Measurements from ENCODE around the gene CIZ1. TPM values are rescaled to one million over a fixed set of nuclear protein-coding genes. Genes with fewer than 3 reads are reported as not detected.

CIZ1 gene
- total RNA-seq, 1 donor from 2014 or later = 140 TPM

DNA sequence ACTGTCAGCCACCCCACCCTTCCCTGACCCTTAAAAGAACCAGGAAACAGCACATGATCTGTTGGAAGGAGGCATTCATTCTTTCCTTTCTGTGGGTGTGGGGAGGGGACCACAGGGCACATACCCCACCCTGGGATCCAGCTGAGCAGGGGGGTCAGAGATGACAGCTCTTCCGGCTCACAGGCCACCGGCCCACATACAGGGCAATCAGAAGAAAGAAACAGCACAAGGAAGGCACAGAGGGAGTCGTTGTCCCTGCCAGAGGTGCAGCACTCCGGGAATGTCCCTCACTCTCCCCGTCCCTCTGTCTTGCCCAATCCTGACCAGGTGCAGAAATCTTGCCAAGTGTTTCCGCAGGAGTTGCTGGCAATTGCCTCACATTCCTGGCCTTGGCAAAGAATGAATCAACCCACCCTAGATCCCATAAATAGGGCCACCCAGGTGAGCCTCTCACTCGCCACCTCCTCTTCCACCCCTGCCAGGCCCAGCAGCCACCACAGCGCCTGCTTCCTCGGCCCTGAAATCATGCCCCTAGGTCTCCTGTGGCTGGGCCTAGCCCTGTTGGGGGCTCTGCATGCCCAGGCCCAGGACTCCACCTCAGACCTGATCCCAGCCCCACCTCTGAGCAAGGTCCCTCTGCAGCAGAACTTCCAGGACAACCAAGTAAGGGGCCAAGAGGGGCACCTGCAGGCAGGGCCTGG is 42.2 kb downstream of the CIZ1 start, which contains the start of gene LCN2:
LCN2 (plus strand) TSS at position 453 of the 701 bp plus-strand sequence; CDS start at position 526, 73 bp downstream.
- DNase-seq (ENCODE audit: low spot score) = peak; percentile 63
- Mint-ChIP-seq H3K4me1 (ENCODE audit: low read depth) (peaks cover 4% of the 10 kb centered on the region), H3K27ac (ENCODE audit: unreplicated experiment) (no peak within 1 kb of the TSS), H3K4me3 (ENCODE audit: unreplicated experiment) (no peak within 1 kb of the TSS), H3K9me3 (ENCODE audit: low read depth) (no peaks in the 10 kb centered on the region), H3K36me3 (ENCODE audit: low read depth) (no peaks in the 10 kb centered on the region), H3K27me3 (ENCODE audit: low read depth) (no peaks in the 10 kb centered on the region)
- TF ChIP-seq, protein P1, sequence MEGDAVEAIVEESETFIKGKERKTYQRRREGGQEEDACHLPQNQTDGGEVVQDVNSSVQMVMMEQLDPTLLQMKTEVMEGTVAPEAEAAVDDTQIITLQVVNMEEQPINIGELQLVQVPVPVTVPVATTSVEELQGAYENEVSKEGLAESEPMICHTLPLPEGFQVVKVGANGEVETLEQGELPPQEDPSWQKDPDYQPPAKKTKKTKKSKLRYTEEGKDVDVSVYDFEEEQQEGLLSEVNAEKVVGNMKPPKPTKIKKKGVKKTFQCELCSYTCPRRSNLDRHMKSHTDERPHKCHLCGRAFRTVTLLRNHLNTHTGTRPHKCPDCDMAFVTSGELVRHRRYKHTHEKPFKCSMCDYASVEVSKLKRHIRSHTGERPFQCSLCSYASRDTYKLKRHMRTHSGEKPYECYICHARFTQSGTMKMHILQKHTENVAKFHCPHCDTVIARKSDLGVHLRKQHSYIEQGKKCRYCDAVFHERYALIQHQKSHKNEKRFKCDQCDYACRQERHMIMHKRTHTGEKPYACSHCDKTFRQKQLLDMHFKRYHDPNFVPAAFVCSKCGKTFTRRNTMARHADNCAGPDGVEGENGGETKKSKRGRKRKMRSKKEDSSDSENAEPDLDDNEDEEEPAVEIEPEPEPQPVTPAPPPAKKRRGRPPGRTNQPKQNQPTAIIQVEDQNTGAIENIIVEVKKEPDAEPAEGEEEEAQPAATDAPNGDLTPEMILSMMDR (IDR thresholded peaks at IDR 0.05) = no peak

DNA sequence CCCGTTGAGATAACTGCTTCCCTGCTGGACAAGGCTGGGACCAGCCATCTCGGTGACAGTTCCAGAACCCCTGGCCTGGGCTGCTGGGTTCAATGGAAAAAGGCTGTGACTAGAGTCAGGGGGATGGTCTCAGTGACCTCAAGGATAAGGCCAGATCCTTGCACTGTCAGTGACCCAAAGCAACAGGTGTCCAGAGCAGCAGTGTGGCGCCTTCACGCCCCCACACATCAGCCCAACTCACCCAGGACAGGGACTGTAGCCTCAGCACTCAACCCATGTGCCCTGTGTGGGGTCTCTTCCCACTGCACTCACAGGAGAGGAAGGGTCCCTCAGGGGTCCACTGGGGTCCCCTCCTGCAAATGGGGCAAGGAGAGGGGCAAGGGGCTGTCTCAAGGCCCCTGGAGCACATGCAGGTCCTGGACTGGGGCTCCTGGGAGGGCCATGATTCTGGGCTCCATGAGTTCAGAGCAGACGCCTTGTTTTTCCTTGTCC is 42.8 kb downstream of the CIZ1 start:
- no peaks in the 10 kb centered on the region for H3K9me3 Mint-ChIP-seq (ENCODE audit: low read depth)
- H3K36me3 Mint-ChIP-seq (ENCODE audit: low read depth) = no peaks in the 10 kb centered on the region
- H3K4me3 Mint-ChIP-seq (ENCODE audit: unreplicated experiment) = no peak overlapping the region
- no peak overlapping the region for H3K27ac Mint-ChIP-seq (ENCODE audit: unreplicated experiment)
- peaks cover 4% of the 10 kb centered on the region for H3K4me1 Mint-ChIP-seq (ENCODE audit: low read depth)
- no peaks in the 10 kb centered on the region for H3K27me3 Mint-ChIP-seq (ENCODE audit: low read depth)
- no peak for DNase-seq (ENCODE audit: low spot score)
- TF ChIP-seq, protein P1 (IDR thresholded peaks at IDR 0.05) = no peak

- TF ChIP-seq, protein P1 (IDR thresholded peaks at IDR 0.05) = no peak
- Mint-ChIP-seq H3K4me1 (ENCODE audit: low read depth) (peaks cover 4% of the 10 kb centered on the region), H3K9me3 (ENCODE audit: low read depth) (no peaks in the 10 kb centered on the region), H3K4me3 (ENCODE audit: unreplicated experiment) (no peak overlapping the region), H3K27ac (ENCODE audit: unreplicated experiment) (no peak overlapping the region), H3K36me3 (ENCODE audit: low read depth) (no peaks in the 10 kb centered on the region), H3K27me3 (ENCODE audit: low read depth) (no peaks in the 10 kb centered on the region)
- peak; percentile 59 for DNase-seq (ENCODE audit: low spot score)
Observed at GRCh38 chr9:128146591-128147120, 44.7 kb downstream of the CIZ1 start.

- peaks cover 4% of the 10 kb centered on the region for H3K4me1 Mint-ChIP-seq (ENCODE audit: low read depth)
- H3K27me3 Mint-ChIP-seq (ENCODE audit: low read depth) = no peaks in the 10 kb centered on the region
- H3K27ac Mint-ChIP-seq (ENCODE audit: unreplicated experiment) = no peak overlapping the region
- no peak overlapping the region for H3K4me3 Mint-ChIP-seq (ENCODE audit: unreplicated experiment)
- H3K9me3 Mint-ChIP-seq (ENCODE audit: low read depth) = no peaks in the 10 kb centered on the region
- TF ChIP-seq, protein P1 (IDR thresholded peaks at IDR 0.05) = no peak
- peak; percentile 84 for DNase-seq (ENCODE audit: low spot score)
- no peaks in the 10 kb centered on the region for H3K36me3 Mint-ChIP-seq (ENCODE audit: low read depth)
Observed at GRCh38 chr9:128145951-128146351, 45.4 kb downstream of the CIZ1 start.

DNA sequence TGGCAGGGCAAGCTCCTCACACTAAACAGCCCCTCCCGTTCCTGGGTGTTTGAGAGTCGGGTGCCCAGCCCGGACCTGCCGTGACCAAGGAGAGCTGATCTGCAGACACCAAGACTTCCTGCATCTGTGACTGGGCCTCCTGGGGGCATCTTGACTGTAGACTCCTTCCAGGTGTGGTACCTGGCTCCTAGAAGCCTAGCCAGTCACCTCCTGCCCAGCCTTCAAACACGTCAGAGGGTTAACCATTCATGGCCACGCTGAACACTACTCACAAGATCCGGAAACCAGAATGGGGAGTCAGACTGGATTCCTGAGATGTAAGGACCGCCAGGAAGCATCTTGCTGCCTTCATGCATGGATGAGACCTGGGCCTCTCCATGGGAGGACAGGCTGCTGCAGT is 45.8 kb downstream of the CIZ1 start:
- no peak overlapping the region for H3K4me3 Mint-ChIP-seq (ENCODE audit: unreplicated experiment)
- no peaks in the 10 kb centered on the region for H3K9me3 Mint-ChIP-seq (ENCODE audit: low read depth)
- TF ChIP-seq, protein P1 (IDR thresholded peaks at IDR 0.05) = no peak
- H3K36me3 Mint-ChIP-seq (ENCODE audit: low read depth) = no peaks in the 10 kb centered on the region
- no peaks in the 10 kb centered on the region for H3K27me3 Mint-ChIP-seq (ENCODE audit: low read depth)
- no peak overlapping the region for H3K27ac Mint-ChIP-seq (ENCODE audit: unreplicated experiment)
- H3K4me1 Mint-ChIP-seq (ENCODE audit: low read depth) = peaks cover 4% of the 10 kb centered on the region
- DNase-seq (ENCODE audit: low spot score) = peak; percentile 72

Measured in chondrocyte (in vitro differentiated cells).